ENCODE results near the gene SYCP2.

DNA sequence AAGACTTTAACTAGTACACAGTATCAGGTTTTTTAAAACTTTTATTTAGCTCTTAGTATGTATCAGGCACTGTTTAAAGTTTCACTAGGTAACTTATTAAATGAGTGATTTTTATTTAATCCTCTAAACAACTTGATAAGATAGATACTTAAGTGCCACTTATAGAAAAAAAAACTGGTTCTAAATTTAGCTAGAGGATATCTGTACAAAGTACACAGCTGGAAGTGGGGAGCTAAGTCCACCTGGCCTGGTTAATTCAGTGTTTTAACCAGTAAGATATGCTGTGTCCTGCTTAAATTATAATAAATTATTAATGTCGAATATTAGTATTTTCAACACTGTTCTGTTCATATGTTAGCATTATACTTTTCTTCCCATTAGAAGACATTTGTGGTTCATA, 37.5 kb downstream of the SYCP2 start:
- TF ChIP-seq SUZ12 (IDR thresholded peaks at IDR 0.05; ENCODE audit: extremely low read depth, insufficient read depth, insufficient read length) (no peak), ZNF274 (IDR thresholded peaks at IDR 0.05; ENCODE audit: low read depth, low read length) (no peak)
